ENCODE data around the gene PTER. TPM values are rescaled to one million over a fixed set of nuclear protein-coding genes. Genes with fewer than 3 reads are reported as not detected.

Gene PTER
- total and polyA plus RNA-seq, 2 of the 4 experiments (the other 2 are of a cell fraction): 1.9 to 5.0 TPM

- H2BK5ac ChIP-seq (ENCODE audit: low read depth, low read length, poor library complexity, severe bottlenecking): no peak overlapping the region
- no peak overlapping the region for H3K14ac ChIP-seq (replicated peaks; ENCODE audit: low read depth, low read length)
- no TSS peak for BruUV-seq (replicated peaks)
- no peak overlapping the region for H4K91ac ChIP-seq (ENCODE audit: insufficient read depth, low read depth, low read length)
- in situ Hi-C loops (cut with MboI; ENCODE audit: low sequenced_read_pairs): no loop called here
- H3K4me1 ChIP-seq (ENCODE audit: control insufficient read depth, insufficient read depth, low read length): no peaks in the 10 kb centered on the region
- H2AK5ac ChIP-seq (ENCODE audit: low read depth, low read length): no peak overlapping the region
- no peak overlapping the region for H4K8ac ChIP-seq (ENCODE audit: low read depth in 2 of 2, low read length in 2 of 2)
- dilution Hi-C loops (cut with HindIII; ENCODE audit: low sequenced_read_pairs, unreplicated experiment): no loop called here
- no peak overlapping the region for H2AFZ ChIP-seq (replicated peaks; ENCODE audit: low read length, poor library complexity)
- no peak overlapping the region for H3K56ac ChIP-seq (ENCODE audit: extremely low read depth, insufficient read depth, low read length)
- H3K23ac ChIP-seq (ENCODE audit: low read depth, low read length): no peak overlapping the region
- intact Hi-C loops (cut with micrococcal nuclease): no loop called here
- no peak overlapping the region for H3K27ac ChIP-seq (ENCODE audit: insufficient read depth, low read length)
- CTCF ChIA-PET: no interaction called here
- POLR2A ChIA-PET (ENCODE audit: unreplicated experiment): no interaction called here
- H3K4me2 ChIP-seq (ENCODE audit: low read depth, low read length): no peak overlapping the region
- TF ChIP-seq SMC3 (IDR thresholded peaks at IDR 0.05; ENCODE audit: low read depth, low read length) (no peak), MAZ (IDR thresholded peaks at IDR 0.05; ENCODE audit: borderline replicate concordance, low read depth, low read length) (no peak), NFE2L2 (IDR thresholded peaks at IDR 0.05; ENCODE audit: low read depth, low read length) (no peak), CTCF (conservative IDR thresholded peaks at IDR 0.05; ENCODE audit: low read depth, low read length) (no peak), ELK1 (IDR thresholded peaks at IDR 0.05; ENCODE audit: borderline replicate concordance, low read depth, low read length) (no peak), FOS (IDR thresholded peaks at IDR 0.05; ENCODE audit: low read depth, low read length) (no peak), BHLHE40 (IDR thresholded peaks at IDR 0.05; ENCODE audit: low read depth, low read length) (no peak), MAFK (IDR thresholded peaks at IDR 0.05; ENCODE audit: low read depth, low read length) (no peak), CEBPB (IDR thresholded peaks at IDR 0.05; ENCODE audit: low read depth, low read length) (no peak), MXI1 (IDR thresholded peaks at IDR 0.05; ENCODE audit: borderline replicate concordance, low read depth, low read length) (no peak), RCOR1 (IDR thresholded peaks at IDR 0.05; ENCODE audit: insufficient replicate concordance, low read length) (no peak), POLR2A (IDR thresholded peaks at IDR 0.05; ENCODE audit: low read depth, low read length) (no peak), USF2 (IDR thresholded peaks at IDR 0.05; ENCODE audit: low read depth, low read length) (no peak), CHD1 (IDR thresholded peaks at IDR 0.05; ENCODE audit: low read depth, low read length) (no peak), RFX5 (IDR thresholded peaks at IDR 0.05; ENCODE audit: low read depth, low read length) (no peak)
- ATAC-seq (ENCODE audit: low read depth) (no peak), DNase-seq (peak; percentile 4)
- H4K20me1 ChIP-seq (ENCODE audit: insufficient read depth, low read length): no peaks in the 10 kb centered on the region
- no peak overlapping the region for H2BK120ac ChIP-seq (ENCODE audit: low read depth, low read length)
- H3K36me3 ChIP-seq (ENCODE audit: control insufficient read depth, insufficient read depth, low read length): no peaks in the 10 kb centered on the region
- H3K9me1 ChIP-seq (ENCODE audit: insufficient read depth, low read length): no peaks in the 10 kb centered on the region
- no peak overlapping the region for H3K4ac ChIP-seq (ENCODE audit: low read depth, low read length)
- H2BK20ac ChIP-seq (ENCODE audit: low read depth, low read length): no peak overlapping the region
- H3K79me1 ChIP-seq (ENCODE audit: low read depth in 1 of 2, low read length in 2 of 2): no peaks in the 10 kb centered on the region
- H3K27me3 ChIP-seq (ENCODE audit: control insufficient read depth, insufficient read depth, low read length): no peaks in the 10 kb centered on the region
- no peak overlapping the region for H3K4me3 ChIP-seq (ENCODE audit: insufficient read depth, low read depth, low read length)
- no CpG with 5 or more reads among the region's 7 CpGs for WGBS, 2 experiments (ENCODE audit: extremely low coverage in 2 of 2, insufficient read length in 1 of 2)
- no peak overlapping the region for H4K5ac ChIP-seq (ENCODE audit: low read depth, low read length)
- no peak overlapping the region for H2BK15ac ChIP-seq (ENCODE audit: low read depth, low read length)
- H3K9me3 ChIP-seq (ENCODE audit: control insufficient read depth, insufficient read depth, low read length): no peaks in the 10 kb centered on the region
- H3K18ac ChIP-seq (ENCODE audit: low read depth, low read length): no peak overlapping the region
- no peak overlapping the region for H2AK9ac ChIP-seq (replicated peaks; ENCODE audit: low read depth, low read length, poor library complexity)
- no peak overlapping the region for H3K9ac ChIP-seq (ENCODE audit: low read depth, low read length)
Measured at GRCh38 chr10:16459423-16459939, 22.7 kb downstream of the PTER start.
